OCI-LY7 (cell line): ENCODE measurements around the gene RSPH9.

ENCODE experiments used
- EZH2phosphoT487 ChIP-seq: fragments of 200-600 bp; sonication (generic); IDR thresholded peaks from 2 replicates; pipeline ENCODE4 v1.6.1; 2018; ENCODE audit warnings: low read depth, borderline replicate concordance, mild to moderate bottlenecking, mixed run types, antibody characterized with exemption, low read length, moderate library complexity, mixed read lengths
- TF ChIP-seq, protein P1 (sequence below): fragments of 200-600 bp; sonication (generic); conservative IDR thresholded peaks from 2 replicates; pipeline ENCODE4 v1.5.1; 2014; ENCODE audit warnings: mild to moderate bottlenecking, antibody characterized with exemption, low read length, moderate library complexity, mixed read lengths

DNA sequence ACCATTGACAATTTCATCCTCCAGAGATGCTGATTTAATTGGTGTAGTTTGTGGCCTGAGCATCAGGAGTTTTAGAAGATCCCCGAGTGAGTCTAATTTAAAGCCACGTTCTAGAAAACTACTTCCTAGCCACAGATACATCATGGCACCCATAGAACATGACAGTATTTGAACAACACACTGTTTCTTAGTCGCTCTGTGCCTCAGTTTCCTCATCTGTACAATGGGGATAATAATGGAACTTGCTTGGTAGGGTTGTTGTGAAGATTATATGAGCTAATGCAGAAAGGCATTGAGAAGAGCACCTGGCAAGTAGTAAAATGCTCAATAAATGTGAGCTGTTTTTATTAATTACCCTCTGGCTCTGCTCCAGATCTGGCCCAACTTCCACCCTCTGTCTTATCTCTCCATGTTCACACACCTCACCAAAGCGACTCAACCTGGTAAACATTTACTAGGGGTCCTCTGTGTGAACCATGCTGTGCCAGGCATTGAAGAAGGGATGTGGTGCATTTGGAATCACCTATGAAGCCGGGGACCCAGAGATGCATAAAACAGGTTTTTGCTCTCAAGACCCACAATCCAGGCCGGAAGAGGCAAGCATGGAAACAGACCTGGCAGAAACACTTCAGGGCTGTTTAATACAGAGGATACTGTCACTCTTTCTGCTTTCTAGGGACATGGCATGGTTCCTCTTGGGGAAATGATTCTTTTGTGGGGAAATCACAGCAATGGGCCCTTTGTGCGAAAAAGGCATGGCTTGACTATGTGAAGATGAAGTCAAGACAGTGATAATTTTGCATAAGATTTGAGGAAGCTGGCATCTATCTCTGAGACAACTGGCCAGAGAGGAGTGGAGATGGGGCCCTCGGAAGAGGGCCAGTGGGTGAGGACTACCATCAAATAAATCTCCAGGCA lies 58.9 kb downstream of the RSPH9 start:
- TF ChIP-seq, protein P1, sequence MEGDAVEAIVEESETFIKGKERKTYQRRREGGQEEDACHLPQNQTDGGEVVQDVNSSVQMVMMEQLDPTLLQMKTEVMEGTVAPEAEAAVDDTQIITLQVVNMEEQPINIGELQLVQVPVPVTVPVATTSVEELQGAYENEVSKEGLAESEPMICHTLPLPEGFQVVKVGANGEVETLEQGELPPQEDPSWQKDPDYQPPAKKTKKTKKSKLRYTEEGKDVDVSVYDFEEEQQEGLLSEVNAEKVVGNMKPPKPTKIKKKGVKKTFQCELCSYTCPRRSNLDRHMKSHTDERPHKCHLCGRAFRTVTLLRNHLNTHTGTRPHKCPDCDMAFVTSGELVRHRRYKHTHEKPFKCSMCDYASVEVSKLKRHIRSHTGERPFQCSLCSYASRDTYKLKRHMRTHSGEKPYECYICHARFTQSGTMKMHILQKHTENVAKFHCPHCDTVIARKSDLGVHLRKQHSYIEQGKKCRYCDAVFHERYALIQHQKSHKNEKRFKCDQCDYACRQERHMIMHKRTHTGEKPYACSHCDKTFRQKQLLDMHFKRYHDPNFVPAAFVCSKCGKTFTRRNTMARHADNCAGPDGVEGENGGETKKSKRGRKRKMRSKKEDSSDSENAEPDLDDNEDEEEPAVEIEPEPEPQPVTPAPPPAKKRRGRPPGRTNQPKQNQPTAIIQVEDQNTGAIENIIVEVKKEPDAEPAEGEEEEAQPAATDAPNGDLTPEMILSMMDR = no peak
- TF ChIP-seq EZH2phosphoT487 = no peak
